Measurements from ENCODE around the gene RARRES2.

DNA sequence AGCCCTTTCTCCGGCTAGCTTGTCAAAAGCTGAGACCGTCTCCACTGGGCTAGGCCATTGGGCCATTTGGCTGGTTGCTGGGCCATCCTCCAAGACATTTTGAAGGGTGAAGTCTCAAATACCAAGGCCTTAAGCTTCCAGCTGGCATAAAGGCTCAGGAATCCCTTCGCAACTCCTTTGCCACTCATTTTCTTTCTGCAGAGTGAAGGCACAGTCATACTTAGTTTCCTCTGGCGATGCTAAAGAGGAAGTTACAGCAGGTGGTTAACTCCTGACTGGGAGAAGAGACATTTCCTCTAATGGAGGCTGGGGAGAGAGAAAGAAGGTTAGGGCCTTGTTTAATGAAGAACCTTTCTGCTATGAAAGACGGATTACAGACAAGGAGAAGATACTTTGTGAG is 22.4 kb upstream of the RARRES2 start:
- TF ChIP-seq, protein P1, sequence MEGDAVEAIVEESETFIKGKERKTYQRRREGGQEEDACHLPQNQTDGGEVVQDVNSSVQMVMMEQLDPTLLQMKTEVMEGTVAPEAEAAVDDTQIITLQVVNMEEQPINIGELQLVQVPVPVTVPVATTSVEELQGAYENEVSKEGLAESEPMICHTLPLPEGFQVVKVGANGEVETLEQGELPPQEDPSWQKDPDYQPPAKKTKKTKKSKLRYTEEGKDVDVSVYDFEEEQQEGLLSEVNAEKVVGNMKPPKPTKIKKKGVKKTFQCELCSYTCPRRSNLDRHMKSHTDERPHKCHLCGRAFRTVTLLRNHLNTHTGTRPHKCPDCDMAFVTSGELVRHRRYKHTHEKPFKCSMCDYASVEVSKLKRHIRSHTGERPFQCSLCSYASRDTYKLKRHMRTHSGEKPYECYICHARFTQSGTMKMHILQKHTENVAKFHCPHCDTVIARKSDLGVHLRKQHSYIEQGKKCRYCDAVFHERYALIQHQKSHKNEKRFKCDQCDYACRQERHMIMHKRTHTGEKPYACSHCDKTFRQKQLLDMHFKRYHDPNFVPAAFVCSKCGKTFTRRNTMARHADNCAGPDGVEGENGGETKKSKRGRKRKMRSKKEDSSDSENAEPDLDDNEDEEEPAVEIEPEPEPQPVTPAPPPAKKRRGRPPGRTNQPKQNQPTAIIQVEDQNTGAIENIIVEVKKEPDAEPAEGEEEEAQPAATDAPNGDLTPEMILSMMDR (IDR thresholded peaks at IDR 0.05), result no peak
- no peak for TF ChIP-seq POLR2A (IDR thresholded peaks at IDR 0.05)
